ENCODE data around the gene ZNF732.
A peak's percentile ranks its signal among the peaks of the same experiment; 100 is the strongest.
"Not testable (repeated sequence)": the region's sequence is repeated elsewhere in the genome, so short reads cannot be mapped to it uniquely, and the experiment has no call there.

Gene ZNF732

DNA sequence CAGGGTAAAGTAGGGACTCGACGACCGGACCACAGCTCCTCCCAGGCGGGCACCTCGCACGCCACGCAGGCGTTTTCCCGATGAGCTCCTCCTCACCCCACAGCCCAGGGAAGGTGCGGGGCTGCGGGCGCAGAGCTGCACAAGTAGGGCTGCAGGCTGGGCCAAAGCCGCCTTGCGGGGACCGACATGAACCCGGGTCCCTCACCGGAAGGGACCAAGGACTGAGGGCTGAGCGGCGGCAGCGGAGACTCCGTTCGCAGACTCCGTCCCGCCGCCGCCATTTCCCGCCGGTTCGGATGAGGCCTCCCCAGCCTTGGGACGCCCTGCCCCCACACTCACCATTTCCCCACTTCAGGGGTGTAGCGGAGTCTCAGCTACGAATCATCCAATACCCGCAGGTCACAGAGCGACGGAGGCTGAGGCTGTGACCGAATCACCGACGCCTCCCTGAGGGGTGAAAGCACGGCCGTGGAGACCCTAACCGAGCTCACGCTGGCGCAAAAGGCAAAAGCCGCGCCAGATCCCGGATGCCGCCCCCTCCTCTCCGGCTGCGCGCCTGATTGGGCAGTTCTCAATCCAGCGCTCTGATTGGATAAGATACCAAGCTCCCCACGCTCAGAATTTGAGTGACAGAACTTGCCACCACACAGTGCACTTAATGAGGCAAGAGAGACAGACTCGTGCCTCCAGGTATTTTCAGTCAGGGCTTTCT lies at the start of gene ZNF732:
Gene ZNF732, minus strand, starts transcription at position 506 of the 712 bp plus-strand sequence. Its CDS starts 164 bp downstream, at position 342.
- DNase-seq (ENCODE audit: low read depth), result peak; percentile 18

DNA sequence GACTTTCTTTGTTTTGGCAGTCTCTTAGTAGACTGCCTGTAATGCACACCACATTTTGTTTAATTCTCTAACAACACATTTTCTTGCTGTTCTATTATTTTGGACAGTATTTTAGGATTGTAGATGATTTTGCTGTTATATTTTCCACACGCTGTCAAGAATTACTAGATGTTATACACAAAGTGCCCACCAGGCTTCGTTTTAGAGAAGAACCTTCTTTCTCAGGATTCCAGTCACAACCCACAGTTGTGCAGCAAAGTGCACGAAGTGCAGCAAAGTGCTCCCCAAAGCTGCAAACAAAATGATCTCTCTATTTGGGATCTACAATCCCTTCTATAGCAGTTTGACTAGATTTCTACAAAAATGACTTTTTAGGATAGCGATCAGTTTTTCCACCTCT lies 34.7 kb upstream of the ZNF732 start:
- no peak for DNase-seq (ENCODE audit: low read depth)

DNA sequence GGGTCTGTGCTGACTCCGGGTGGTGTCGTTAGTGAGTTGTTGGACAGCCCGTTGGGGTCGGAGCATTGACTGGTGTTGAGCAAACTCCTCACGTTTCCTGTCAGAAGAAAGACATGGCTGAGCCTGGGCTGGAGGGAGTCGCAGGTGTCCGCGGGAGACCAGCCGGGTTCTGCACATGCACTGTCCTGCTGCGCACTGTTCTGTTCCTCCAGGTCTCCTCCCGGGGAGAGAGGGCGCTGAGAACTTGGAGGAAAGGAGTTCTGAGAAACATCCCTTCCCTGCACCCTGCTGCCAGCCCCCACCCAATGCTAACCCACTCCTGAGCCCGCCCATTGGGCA lies 33.5 kb upstream of the ZNF732 start:
- DNase-seq (ENCODE audit: low read depth), result no peak

DNA sequence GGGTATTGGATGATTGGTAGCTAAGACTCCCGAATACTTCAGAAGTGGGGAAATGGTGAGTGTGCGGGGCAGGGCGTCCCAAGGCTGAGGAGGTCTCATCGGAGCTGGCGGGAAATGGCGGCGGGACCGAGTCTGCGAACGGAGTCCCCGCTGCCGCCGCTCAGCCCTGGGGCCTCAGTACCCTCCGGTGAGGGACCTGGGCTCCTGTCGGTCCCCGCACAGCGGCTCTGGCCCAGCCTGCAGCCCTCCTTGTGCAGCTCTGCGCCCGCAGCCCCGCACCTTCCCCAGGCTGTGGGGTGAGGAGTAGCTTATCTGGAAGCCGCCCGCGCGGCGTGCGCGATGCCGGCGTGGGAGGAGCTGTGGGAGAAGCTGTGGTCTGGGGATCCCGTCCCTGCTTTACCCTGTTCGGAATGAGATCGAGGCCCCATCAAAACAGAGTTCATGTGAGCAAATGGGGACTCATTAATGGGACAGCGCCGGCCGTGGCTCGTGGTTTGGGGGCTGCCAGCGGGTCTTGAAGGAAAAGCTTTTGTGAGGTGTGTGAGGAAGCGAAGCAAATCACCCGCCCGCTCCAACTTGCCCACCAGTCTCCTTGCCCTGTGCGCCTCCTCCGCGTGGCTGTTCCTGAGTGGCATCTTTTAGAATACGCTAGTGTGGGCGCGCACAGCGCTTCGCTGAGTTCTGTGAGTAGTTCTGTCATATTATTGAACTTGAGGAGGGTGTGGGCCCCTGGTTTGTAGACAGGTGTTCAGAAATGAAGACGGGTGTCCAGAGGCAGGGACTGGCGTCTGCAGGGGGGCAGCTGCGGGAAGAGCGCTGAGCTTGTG lies 32.9 kb upstream of the ZNF732 start:
- DNase-seq (ENCODE audit: low read depth), result no peak

DNA sequence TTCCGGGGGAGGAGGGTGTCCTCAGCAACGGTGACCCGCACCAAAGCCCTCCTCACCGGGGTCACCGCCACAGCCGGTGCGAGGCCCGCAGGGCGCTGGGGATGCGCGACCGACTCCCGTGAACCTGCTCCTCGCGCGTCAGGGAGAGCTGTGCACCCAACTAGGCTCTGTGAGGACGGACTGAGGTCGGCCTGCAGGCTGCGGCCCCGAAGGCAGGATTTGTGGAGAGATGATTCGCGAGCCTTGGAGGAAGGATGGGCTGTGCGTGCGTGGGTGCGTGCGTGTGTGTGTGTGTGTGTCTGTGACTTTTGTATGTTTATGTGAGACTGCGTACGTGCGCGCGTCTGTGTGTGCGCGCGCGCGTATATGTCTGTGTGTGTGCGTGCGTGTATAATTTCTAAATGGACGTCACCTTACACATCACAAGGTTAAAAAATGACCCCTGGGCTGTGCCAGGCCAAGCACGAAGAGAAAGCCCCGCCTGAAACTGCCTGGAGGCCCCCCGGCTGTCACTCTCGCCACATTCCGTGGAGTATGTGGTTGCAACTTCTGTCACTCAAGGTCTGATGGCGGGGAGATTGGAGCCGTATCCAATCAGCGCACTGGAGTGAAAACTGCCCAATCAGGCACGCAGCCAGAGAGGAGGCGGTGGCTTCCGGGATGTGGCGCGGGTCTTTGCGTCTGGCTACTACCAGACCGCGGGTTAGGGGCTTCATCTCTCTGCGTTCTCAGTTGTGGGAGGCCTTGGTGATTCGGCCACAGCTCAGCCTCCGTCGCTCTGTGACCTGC lies 32.1 kb upstream of the ZNF732 start, which contains the start of gene ZNF141:
Gene ZNF141, plus strand, starts transcription at position 672 of the 789 bp plus-strand sequence. CDS start 170 bp downstream, outside the sequence.
- peak; percentile 74 for DNase-seq (ENCODE audit: low read depth)

DNA sequence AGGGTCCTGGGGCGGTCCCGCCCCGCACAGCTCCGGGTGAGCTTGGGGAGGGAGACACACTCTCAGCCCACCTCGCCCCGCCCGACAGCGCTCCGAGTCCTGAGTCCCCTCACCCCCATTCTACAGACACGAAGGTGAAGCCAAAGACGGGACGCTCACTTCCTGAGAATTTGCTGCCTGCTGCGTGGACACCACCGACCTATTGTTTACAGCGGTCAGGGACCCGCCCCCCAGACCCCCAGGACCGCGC lies 31.5 kb upstream of the ZNF732 start:
- DNase-seq (ENCODE audit: low read depth), result no peak

DNA sequence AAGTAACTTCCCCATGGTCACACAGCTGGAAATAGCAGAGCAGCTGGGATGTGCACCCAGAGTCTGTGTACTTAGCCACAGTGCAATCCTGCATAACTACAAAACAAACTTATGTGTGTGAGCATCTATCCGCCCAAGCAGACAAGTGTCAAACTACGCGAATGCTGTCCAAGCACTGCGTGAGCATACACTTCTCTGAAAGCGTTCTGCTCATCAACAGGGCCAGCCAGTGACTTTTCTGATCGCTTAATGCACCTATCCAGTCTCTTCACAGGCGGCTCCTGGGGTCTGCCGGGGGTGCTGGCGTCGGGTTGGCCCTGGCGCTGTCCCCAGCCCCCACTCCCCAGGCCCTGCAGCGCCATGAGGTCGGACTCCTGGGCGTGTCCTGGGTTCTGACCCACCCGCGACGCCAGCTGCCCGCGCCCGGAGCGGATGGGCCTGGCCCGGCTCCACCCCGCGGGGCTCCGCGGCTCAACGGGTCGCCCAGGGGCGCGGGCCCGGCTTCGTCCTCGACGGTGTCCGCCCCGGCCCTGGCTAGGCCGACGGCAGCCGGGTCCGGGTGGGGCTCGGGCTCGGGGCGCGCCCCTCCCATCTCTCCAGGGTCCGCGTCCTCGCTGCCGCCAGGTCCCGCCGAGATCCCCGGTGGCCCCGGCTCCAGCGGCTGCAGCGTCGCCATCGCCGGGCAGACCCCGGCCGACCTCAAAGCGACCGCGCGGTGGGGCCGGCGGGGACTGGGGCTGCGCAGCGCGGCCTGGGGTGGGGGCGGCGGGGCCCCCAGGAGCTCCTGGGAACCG lies 31.0 kb upstream of the ZNF732 start:
- DNase-seq (ENCODE audit: low read depth), result no peak

DNA sequence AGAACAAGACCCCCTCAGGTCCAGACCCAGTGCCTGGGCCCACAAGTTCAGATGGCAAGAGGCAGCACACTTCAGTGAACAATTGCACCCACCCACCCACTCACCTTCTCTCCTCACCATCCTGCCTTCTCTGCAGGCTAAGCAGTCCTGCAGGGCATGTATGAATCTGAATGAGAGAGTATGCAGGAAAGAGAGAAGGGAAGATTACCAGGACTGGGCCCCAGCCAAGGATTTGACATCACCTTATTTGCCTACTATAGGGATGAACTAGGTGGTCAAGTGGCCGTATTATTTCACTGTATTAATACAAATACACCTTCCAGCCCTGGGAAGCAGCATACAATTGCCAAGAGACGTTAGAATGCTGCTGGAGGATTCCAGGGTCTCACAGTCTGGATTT lies 30.2 kb upstream of the ZNF732 start:
- no peak for DNase-seq (ENCODE audit: low read depth)

DNA sequence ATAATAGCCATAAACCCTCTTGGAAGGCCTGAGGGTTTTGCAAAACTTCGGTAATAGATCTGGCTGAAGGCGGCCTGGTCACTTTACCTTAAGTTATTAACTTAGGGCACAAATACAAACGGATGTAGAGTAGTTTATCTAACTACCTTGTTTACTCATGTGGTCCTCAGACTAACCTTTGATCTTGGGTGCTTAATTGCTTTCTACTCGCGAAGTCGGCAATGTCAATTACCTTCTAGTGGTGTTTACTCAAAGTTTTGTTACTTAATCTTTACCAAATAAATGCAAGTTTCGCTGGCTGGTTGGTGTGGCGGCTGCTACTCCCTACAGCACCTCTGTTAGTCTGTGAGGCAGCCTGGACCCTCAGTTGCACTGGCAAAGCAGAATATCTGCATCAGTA lies 23.5 kb upstream of the ZNF732 start:
- no peak for DNase-seq (ENCODE audit: low read depth)

DNA sequence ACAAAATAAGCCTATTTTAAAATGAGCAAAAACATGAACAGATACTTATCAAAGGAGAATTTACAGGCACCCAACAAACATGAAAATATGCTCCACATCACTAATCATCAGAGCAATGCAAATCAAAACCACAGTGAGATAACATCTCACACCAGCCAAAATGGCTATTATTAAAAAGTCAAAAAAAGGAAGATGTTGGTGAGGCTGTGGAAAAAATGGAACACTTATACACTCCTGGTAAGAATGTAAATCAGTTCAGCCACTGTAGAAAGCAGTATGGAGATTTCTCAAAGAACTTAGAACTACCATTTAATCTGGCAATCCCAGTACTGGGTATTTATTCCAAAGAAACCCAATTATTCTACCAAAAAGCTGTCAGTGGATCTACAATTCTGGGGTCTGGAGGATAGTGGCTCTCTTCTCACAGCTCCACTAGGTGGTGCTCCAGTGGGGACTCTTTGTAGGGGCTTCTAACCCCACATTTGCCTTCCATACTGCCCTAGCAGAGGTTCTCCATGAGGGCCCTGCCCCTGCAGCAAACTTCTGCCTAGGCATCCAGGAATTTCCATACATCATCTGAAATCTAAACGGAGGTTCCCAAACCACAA lies 9.1 kb upstream of the ZNF732 start:
- DNase-seq (ENCODE audit: low read depth), result no peak

DNA sequence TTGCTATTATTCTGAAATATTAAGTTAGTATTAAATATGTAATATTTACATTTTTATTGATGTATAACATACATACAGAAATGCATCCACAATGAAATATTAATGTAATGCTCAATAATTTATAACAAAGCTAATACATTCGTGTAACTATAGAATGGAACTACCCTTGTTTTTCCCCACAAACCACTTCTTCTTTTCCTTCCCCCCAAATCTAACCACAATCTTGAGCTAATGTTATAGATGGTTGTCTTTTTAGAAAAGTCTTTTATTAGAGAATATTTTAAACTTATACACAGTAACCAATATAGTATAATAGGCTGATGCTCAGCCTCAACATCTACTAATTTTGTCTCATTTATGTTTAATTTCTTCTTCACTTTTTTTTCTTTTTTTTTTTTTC lies 4.5 kb upstream of the ZNF732 start:
- DNase-seq (ENCODE audit: low read depth), result no peak

DNA sequence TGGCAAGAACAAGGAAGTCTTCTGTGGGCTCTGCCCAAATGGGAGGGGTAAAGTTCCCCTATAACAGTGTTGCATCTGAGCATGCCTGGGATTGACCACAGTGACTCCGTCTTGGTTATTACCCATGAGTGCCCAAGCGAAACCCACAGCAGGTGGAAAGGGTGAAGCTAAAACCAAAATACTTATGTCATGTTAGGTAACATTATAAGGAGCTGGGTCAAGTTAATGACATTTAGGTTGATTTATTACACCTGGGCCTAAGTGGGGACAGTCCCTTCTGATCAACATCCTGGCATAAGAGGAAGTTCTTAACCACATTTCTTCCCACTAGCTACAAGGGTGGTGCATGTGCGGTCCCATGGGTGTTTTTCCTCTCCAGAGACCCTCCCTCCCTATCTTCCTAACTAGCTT lies 1.3 kb upstream of the ZNF732 start:
- no peak for DNase-seq (ENCODE audit: low read depth)

DNA sequence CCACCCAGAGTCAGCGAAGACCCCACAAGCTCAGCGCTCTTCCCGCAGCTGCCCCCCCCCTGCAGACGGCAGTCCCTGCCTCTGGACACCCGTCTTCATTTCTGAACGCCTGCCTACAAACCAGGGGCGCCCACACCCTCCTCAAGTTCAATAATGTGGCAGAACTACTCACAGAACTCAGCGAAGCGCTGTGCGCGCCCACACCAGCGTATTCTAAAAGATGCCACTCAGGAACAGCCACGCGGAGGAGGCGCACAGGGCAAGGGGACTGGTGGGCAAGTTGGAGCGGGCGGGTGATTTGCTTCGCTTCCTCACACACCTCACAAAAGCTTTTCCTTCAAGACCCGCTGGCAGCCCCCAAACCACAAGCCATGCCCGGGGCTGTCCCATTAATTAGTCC lies 758 bp downstream of the ZNF732 start:
- DNase-seq (ENCODE audit: low read depth), result not testable (repeated sequence)

DNA sequence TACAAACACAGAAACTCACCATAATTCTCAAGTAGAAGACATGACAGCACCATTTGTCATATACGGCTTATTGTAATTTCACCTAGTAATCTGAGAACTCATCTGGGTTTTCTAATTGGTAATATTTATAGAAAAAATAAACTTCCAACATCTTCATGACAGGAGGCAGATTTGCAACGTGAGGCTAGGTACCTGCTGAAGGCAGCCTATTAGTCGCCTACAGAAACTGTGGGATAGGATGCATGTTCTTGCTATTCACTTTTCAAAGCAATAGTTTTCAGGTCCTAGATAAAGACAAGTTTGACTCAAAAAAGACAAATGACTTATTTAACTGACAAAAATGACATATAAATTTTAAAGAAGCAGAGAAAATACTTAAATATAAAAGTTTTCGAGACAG lies 2.9 kb downstream of the ZNF732 start:
- DNase-seq (ENCODE audit: low read depth), result no peak

DNA sequence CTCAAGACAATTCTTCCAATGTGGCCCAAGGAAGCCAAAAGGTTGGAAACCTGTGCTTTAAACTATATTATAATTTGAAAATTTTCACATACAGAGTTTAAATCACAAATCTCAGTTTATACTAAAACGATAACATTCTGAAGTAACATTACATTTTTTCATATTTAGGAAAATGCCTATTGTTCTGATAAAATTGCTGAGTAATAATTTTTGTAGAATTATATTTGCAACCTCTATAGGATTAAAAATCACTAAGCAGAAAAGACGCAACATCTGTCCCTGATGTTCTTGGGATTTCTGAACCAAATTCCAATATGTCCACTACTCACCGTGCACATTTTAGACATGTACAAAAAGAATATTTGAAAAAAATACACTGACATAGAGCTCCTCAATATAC lies 10.5 kb downstream of the ZNF732 start:
- no peak for DNase-seq (ENCODE audit: low read depth)

DNA sequence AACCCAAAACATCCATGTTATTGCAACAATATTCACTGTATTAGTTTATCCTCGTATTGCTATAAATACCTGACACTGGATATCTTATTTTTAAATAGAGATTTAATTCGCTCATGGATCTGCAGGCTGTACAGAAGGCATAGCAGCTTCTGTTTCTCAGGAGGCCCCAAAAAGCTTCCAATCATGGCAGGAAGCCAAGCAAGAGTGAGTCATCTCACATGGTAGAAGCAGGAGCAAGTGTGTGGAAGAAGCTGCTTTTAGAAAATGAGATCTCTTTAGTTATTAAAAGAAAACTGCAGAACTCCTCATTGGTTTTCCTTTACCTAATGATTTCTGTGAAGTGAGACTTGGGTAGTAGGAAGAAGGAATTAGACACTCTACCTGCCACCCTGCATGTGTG lies 16.4 kb downstream of the ZNF732 start:
- DNase-seq (ENCODE audit: low read depth), result no peak

DNA sequence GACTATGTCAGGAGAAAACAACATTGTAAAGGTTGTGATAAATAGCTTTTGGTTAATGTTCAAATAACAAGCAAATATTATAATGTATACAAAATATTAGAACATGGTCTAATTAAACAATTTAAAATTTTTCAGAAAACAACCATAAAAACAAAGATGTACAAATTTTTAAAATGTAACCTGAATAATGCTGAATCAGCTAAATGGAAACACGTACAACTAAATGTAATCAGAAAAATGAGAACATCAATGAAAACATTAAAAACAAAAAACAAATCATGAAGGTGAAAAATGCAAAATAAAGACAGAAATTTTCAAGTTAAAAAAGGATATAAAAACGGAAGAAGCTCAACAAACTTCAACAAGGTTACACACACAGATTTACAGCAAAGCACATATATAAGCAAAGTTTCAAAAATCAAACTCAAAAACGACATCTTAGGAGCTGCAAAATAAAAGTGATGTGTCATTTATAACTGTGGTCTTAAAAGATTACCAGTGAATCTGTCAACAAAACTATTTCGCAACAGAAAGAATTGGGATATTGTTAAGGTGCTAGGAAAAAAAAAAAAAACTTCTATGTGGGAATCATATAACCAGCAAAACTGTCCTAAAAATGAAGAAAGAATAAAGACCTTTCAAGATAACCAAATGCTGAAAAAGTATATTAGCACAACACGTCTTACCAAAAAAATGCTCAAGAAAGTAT lies 31.8 kb downstream of the ZNF732 start:
- DNase-seq (ENCODE audit: low read depth), result no peak

DNA sequence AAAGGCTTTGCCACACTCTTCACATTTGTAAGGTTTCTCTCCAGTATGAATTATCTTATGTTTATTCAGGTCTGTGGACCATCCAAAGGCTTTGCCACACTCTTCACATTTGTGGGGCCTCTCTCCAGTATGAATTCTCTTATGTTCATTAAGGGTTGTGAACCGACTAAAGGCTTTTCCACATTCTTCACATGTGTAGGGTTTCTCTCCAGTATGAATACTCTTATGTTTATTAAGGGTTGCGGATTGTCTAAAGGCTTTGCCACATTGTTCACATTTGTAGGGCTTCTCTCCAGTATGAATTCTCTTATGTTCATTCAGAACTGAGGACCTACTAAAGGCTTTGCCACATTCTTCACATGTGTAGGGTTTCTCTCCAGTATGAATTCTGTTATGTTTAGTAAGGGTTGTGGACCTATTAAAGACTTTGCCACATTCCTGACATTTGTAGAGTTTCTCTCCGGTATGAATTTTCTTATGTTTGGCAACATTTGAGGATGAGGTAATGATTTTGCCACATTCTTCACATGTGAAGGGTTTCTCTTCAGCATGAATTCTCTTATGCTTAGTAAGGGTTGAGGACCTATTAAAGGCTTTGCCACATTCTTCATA lies 33.7 kb downstream of the ZNF732 start:
- no peak for DNase-seq (ENCODE audit: low read depth)

DNA sequence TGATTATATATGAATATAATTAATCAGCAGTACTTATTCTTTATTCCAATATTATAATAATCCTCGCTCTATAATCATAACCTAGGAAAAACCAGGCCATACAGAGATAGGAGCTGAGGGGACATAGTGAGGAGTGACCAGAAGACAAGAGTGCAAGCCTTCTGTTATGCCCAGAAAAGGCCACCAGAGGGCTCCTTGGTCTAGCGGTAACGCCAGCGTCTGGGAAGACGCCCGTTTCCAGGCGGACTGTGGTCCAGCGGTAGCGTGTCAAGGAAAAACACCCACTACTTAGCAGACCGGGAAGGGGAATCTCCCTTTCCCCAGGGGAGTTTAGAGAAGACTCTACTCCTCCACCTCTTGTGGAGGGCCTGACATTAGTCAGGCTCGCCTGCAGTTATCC lies 46.0 kb downstream of the ZNF732 start:
- not testable (repeated sequence) for DNase-seq (ENCODE audit: low read depth)

DNA sequence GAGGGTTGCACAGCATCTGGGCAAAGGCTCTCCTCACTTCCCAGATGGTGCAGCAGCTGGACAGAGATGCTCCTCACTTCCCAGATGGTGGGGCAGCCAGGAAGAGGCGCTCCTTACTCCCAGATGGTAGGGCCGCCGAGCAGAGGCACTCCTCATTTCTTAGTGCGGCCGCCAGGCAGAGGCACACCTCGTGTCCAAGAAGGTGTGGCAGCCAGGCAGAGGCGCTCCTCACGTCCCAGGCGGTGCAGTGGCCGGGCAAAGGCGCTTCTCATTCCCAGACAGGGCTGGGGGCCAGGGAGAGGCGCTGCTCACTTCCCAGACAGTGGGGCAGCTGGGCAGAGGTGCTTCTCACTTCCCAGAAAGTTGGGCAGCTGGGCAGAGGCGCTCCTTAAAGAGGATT lies 48.8 kb downstream of the ZNF732 start:
- no peak for DNase-seq (ENCODE audit: low read depth)
